Fibroblast of mammary gland (primary cell): ENCODE data around the gene F2RL1.
A peak's percentile ranks its signal among the peaks of the same experiment; 100 is the strongest.

Source experiments
- DNase-seq: peaks from one replicate; pipeline ENCODE4 v3.0.0-alpha.2; 2010; ENCODE audit warnings: low read depth
- H3K4me3 ChIP-seq: 2 replicates; pipeline ENCODE4 v1.5.1; 2011; ENCODE audit warnings: low read depth, mild to moderate bottlenecking, low read length, moderate library complexity; ENCODE audit not compliant: control insufficient read depth
- CTCF ChIP-seq: conservative IDR thresholded peaks from 2 replicates; pipeline ENCODE4 v1.5.1; 2011; ENCODE audit warnings: low read depth, low read length, inconsistent platforms; ENCODE audit not compliant: control insufficient read depth, insufficient read depth

Gene F2RL1

GRCh38 chr5:76794871-76795270 lies 24.0 kb upstream of the F2RL1 start:
- no peak overlapping the region for H3K4me3 ChIP-seq
- DNase-seq, result peak; percentile 66
- no peak for TF ChIP-seq CTCF

GRCh38 chr5:76799588-76799987 lies 19.2 kb upstream of the F2RL1 start:
- TF ChIP-seq CTCF, result no peak
- no peak for DNase-seq

GRCh38 chr5:76800579-76800978 lies 18.3 kb upstream of the F2RL1 start:
- no peak for TF ChIP-seq CTCF
- no peak overlapping the region for H3K4me3 ChIP-seq
- no peak for DNase-seq

More at GRCh38 chr5:76799588-76799987, 19.2 kb upstream of the F2RL1 start:
- no peak overlapping the region for H3K4me3 ChIP-seq

GRCh38 chr5:76801159-76801802 lies 17.5 kb upstream of the F2RL1 start:
- DNase-seq, result peak; percentile 91
- H3K4me3 ChIP-seq, result no peak overlapping the region
- TF ChIP-seq CTCF, result no peak

- H3K4me3 ChIP-seq, result no peak overlapping the region
- no peak for TF ChIP-seq CTCF
- no peak for DNase-seq
These were observed 17.0 kb upstream of the F2RL1 start for GRCh38 chr5:76801803-76802195.

- TF ChIP-seq CTCF, result no peak
- H3K4me3 ChIP-seq, result no peak overlapping the region
- DNase-seq, result peak; percentile 44
These were observed 14.6 kb upstream of the F2RL1 start for GRCh38 chr5:76804266-76804665.

- DNase-seq, result peak; percentile 100
- no peak overlapping the region for H3K4me3 ChIP-seq
- no peak for TF ChIP-seq CTCF
These were observed 12.9 kb upstream of the F2RL1 start for GRCh38 chr5:76805821-76806505.
